Panc1 (cell line): Measurements from ENCODE around the gene MAB21L3. TPM values are rescaled to one million over a fixed set of nuclear protein-coding genes. Genes with fewer than 3 reads are reported as not detected.

ENCODE experiments used
- ATAC-seq: fragments of 200-7000 bp; cut with Tn5 transposase; 2 replicates; pipeline ENCODE4 v1.9.1; 2020; ENCODE audit warnings: mild to moderate bottlenecking, moderate library complexity
- BruUV-seq: library from RNA; stranded (reverse); fragments of 400-500 nt; replicated peaks from 2 replicates; lab custom pipeline; 2021; lab: Mats Ljungman, UMichigan
- CTCF ChIA-PET: fragments of 300-600 bp; sonication (Branson Sonifier 250); formaldehyde crosslinking; loops from one replicate; lab custom pipeline; 2022; ENCODE audit warnings: antibody characterized with exemption; lab: Charles Lee
- POLR2A ChIA-PET: fragments of 300-600 bp; sonication (Branson Sonifier 250); formaldehyde crosslinking; loops from one replicate; lab custom pipeline; 2022; ENCODE audit warnings: antibody characterized with exemption; lab: Charles Lee
- DNase-seq: peaks from one replicate; pipeline ENCODE4 v3.0.0-alpha.2; 2010; ENCODE audit warnings: low read depth, low spot score
- H3K27ac ChIP-seq: 2 replicates; pipeline ENCODE4 v1.5.1; 2011; ENCODE audit warnings: mild to moderate bottlenecking, low read length, inconsistent platforms
- H3K27me3 ChIP-seq: fragments of 200-500 bp; sonication (Bioruptor generic); 2 replicates; pipeline ENCODE4 v1.6.0; 2014; ENCODE audit warnings: low read length, inconsistent platforms; ENCODE audit not compliant: control insufficient read depth, insufficient read depth
- H3K36me3 ChIP-seq: fragments of 200-500 bp; sonication (Bioruptor generic); 2 replicates; pipeline ENCODE4 v1.5.1; 2014; ENCODE audit warnings: inconsistent platforms, mild to moderate bottlenecking, low read length, moderate library complexity; ENCODE audit not compliant: control insufficient read depth, insufficient read depth
- H3K4me1 ChIP-seq: 2 replicates; pipeline ENCODE4 v1.5.1; 2011; ENCODE audit warnings: inconsistent platforms, mild to moderate bottlenecking, low read length, moderate library complexity; ENCODE audit not compliant: control insufficient read depth, insufficient read depth
- H3K4me3 ChIP-seq, 2 experiments: 2 replicates each; pipeline ENCODE4 v1.5.1; 2011 to 2012; ENCODE audit warnings: low read depth in 2 of 2, low read length in 2 of 2, mild to moderate bottlenecking in 2 of 2, inconsistent platforms in 1 of 2, moderate library complexity in 1 of 2
- H3K9me3 ChIP-seq: fragments of 200-500 bp; sonication (Bioruptor generic); 2 replicates; pipeline ENCODE4 v1.5.1; 2014; ENCODE audit warnings: low read depth, mild to moderate bottlenecking, inconsistent platforms, low read length, moderate library complexity; ENCODE audit not compliant: control insufficient read depth, insufficient read depth
- CTCF ChIP-seq: fragments of 450-650 bp; IDR thresholded peaks from 2 replicates; pipeline ENCODE4 v1.5.1; 2017; ENCODE audit warnings: mild to moderate bottlenecking
- POLR2AphosphoS5 ChIP-seq: IDR thresholded peaks from 2 replicates; pipeline ENCODE4 v1.6.1; 2012; ENCODE audit warnings: mild to moderate bottlenecking, low read depth, low read length, moderate library complexity
- REST ChIP-seq, 2 experiments: IDR thresholded peaks; 2 replicates each; pipeline ENCODE4 v1.6.1; 2011 to 2012; ENCODE audit warnings: low read depth in 2 of 2, control low read depth in 1 of 2, low read length in 1 of 2, mild to moderate bottlenecking in 1 of 2, moderate library complexity in 1 of 2; ENCODE audit not compliant: insufficient read depth in 1 of 2
- SIN3A ChIP-seq: IDR thresholded peaks from 2 replicates; pipeline ENCODE4 v1.6.1; 2012; ENCODE audit warnings: low read depth, mild to moderate bottlenecking, low read length, moderate library complexity, borderline replicate concordance; ENCODE audit not compliant: insufficient read depth
- TCF7L2 ChIP-seq: IDR thresholded peaks from 2 replicates; pipeline ENCODE4 v1.6.1; 2011; ENCODE audit warnings: mild to moderate bottlenecking, low read depth, low read length, inconsistent platforms
- in situ Hi-C: cut with HindIII; loops from 2 replicates; pipeline ENCODE4 v1.10.0; 2016; ENCODE audit warnings: low sequenced_read_pairs, low pct_unique_long_range_greater_than_20kb
- intact Hi-C: fragments of 100-400 bp; cut with micrococcal nuclease; formaldehyde crosslinking; loops from one replicate; pipeline ENCODE4 v1.10.0; 2022; ENCODE audit not compliant: unreplicated experiment
- total RNA-seq: library from RNA; stranded (reverse); gene quantifications from one replicate; pipeline ENCODE4 v1.2.1, GENCODE V29; 2021; ENCODE audit not compliant: unreplicated experiment

The MAB21L3 gene
- total RNA-seq, 1 experiment from 2014 or later: not detected

- no peaks in the 10 kb centered on the region for H3K4me1 ChIP-seq
- H3K27ac ChIP-seq: no peak overlapping the region
- ChIA-PET POLR2A (no interaction called here), CTCF (no interaction called here)
- TF ChIP-seq POLR2AphosphoS5 (no peak), SIN3A (no peak), CTCF (no peak), REST (IDR thresholded peaks at IDR 0.05; ENCODE audit: insufficient read depth in 1 of 2, low read depth in 2 of 2, low read length in 1 of 2) (no peak), TCF7L2 (no peak)
- no peaks in the 10 kb centered on the region for H3K36me3 ChIP-seq
- H3K27me3 ChIP-seq: no peaks in the 10 kb centered on the region
- in situ Hi-C loops: no loop called here
- intact Hi-C loops: no loop called here
- ATAC-seq (no peak), DNase-seq (no peak)
- no peak overlapping the region for H3K4me3 ChIP-seq
- no TSS peak for BruUV-seq
- H3K9me3 ChIP-seq: no peaks in the 10 kb centered on the region
Measured at GRCh38 chr1:116067566-116067890, 43.7 kb upstream of the MAB21L3 start.

- no TSS peak for BruUV-seq
- in situ Hi-C loops (no loop called here), intact Hi-C loops (no loop called here)
- TF ChIP-seq TCF7L2: no peak
- TF ChIP-seq SIN3A: no peak
- no peak for TF ChIP-seq CTCF
- TF ChIP-seq POLR2AphosphoS5: no peak
- TF ChIP-seq REST (IDR thresholded peaks at IDR 0.05; ENCODE audit: insufficient read depth in 1 of 2, low read depth in 2 of 2, low read length in 1 of 2): no peak
- no peaks in the 10 kb centered on the region for H3K4me1 ChIP-seq
- ChIA-PET POLR2A (no interaction called here), CTCF (no interaction called here)
- no peaks in the 10 kb centered on the region for H3K27me3 ChIP-seq
- H3K4me3 ChIP-seq: no peak overlapping the region
- DNase-seq: no peak
- H3K27ac ChIP-seq: no peak overlapping the region
- ATAC-seq: no peak
- H3K36me3 ChIP-seq: no peaks in the 10 kb centered on the region
- no peaks in the 10 kb centered on the region for H3K9me3 ChIP-seq
Measured at GRCh38 chr1:116075575-116075974, 35.6 kb upstream of the MAB21L3 start.
